Kidney epithelial cell (primary cell): Measurements from ENCODE around the gene ZFP36L2. TPM values are rescaled to one million over a fixed set of nuclear protein-coding genes. Genes with fewer than 3 reads are reported as not detected.

Experiments used
- DNase-seq: peaks from one replicate; pipeline ENCODE4 v3.0.0-alpha.2; 2010; ENCODE audit warnings: low read depth
- H3K27me3 ChIP-seq: 2 replicates; pipeline ENCODE4 v1.6.0; 2011; ENCODE audit warnings: low read length; ENCODE audit not compliant: control insufficient read depth, insufficient read depth
- H3K36me3 ChIP-seq: 2 replicates; pipeline ENCODE4 v1.5.1; 2011; ENCODE audit warnings: low read length; ENCODE audit not compliant: control insufficient read depth, insufficient read depth
- H3K4me3 ChIP-seq: 2 replicates; pipeline ENCODE4 v1.5.1; 2011; ENCODE audit warnings: low read depth, mild to moderate bottlenecking, control low read depth, low read length
- total RNA-seq: library from RNA; depleted of rRNA; stranded (reverse); fragments of >200 nt; gene quantifications from 2 replicates; pipeline ENCODE4 v1.2.3, GENCODE V29; 2015
- TF ChIP-seq, protein P1 (sequence below): IDR thresholded peaks from 2 replicates; pipeline ENCODE4 v1.5.1; 2011; ENCODE audit warnings: mild to moderate bottlenecking, moderate library complexity, low read length, control low read depth, inconsistent platforms; ENCODE audit not compliant: insufficient read depth, poor library complexity, severe bottlenecking

ZFP36L2 gene
- total RNA-seq, 1 donor from 2014 or later, result 12.2 TPM

DNA sequence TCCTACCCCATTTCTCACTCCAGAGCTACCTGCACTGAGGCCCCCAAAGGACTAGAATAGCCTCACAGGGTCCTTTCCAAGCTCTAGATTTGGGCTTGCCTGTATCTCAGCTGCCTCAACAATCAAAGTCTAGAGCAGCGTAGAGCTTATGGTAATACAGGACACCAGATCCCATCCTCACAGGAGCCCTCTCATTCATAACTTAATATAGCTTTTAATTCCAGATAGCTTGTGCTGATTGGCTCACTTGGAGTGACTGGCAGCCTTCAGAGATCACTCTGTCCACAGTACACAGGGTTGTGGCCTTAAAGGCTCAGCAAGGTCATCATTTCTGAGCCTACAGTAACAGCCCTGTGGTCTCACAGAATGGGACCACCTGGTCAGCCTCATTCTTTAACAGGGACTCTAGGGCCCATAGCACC lies 51.4 kb downstream of the ZFP36L2 start:
- Histone ChIP-seq H3K27me3 (no peaks in the 10 kb centered on the region), H3K36me3 (no peaks in the 10 kb centered on the region), H3K4me3 (no peak overlapping the region)
- DNase-seq, result no peak
- TF ChIP-seq, protein P1, sequence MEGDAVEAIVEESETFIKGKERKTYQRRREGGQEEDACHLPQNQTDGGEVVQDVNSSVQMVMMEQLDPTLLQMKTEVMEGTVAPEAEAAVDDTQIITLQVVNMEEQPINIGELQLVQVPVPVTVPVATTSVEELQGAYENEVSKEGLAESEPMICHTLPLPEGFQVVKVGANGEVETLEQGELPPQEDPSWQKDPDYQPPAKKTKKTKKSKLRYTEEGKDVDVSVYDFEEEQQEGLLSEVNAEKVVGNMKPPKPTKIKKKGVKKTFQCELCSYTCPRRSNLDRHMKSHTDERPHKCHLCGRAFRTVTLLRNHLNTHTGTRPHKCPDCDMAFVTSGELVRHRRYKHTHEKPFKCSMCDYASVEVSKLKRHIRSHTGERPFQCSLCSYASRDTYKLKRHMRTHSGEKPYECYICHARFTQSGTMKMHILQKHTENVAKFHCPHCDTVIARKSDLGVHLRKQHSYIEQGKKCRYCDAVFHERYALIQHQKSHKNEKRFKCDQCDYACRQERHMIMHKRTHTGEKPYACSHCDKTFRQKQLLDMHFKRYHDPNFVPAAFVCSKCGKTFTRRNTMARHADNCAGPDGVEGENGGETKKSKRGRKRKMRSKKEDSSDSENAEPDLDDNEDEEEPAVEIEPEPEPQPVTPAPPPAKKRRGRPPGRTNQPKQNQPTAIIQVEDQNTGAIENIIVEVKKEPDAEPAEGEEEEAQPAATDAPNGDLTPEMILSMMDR, result no peak

DNA sequence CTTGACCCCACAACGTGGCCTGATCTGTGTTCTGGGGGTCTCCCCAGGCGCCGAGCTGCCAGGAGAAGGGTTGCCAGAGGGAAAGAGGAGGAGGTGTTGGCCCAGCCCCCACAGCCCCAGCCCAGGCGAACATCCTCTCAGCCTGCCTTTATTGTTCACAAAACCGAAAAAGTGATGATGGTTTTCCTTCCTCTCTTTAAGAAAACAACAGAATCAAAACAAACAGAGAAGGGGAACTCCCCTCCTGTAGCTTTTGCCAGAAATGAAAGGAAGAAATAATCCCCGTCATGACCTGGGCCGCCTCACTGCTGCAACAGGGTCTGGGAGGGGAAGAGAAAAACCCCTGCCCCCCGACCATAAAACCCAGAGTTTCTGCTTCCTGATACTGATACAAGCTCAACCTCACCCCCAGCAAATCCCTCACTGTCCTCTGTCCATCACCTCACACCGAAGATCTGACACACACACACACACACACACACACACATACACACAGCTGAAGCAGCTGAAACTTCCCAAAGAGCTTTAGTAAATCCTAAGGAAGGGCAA lies 52.0 kb downstream of the ZFP36L2 start:
- no peaks in the 10 kb centered on the region for H3K36me3 ChIP-seq
- H3K27me3 ChIP-seq, result no peaks in the 10 kb centered on the region
- TF ChIP-seq, protein P1, result no peak
- DNase-seq, result no peak
- H3K4me3 ChIP-seq, result no peak overlapping the region
